DND-41 (cell line): ENCODE results near the gene ROBO4.
A peak's percentile ranks its signal among the peaks of the same experiment; 100 is the strongest.

ENCODE experiments used
- ATAC-seq: fragments of 200-7000 bp; cut with Tn5 transposase; 3 replicates; pipeline ENCODE4 v1.9.1; 2021; ENCODE audit warnings: low read depth; ENCODE audit not compliant: insufficient read depth
- DNase-seq: peaks from one replicate; pipeline ENCODE4 v3.0.0-alpha.2; 2020
- H2AFZ ChIP-seq: 2 replicates; pipeline ENCODE4 v1.6.0; 2012; ENCODE audit warnings: low read depth, low read length
- H3K27ac ChIP-seq: 2 replicates; pipeline ENCODE4 v1.5.1; 2012; ENCODE audit warnings: low read length, inconsistent platforms
- H3K27me3 ChIP-seq: fragments of 200-600 bp; sonication (generic); 2 replicates; pipeline ENCODE4 v1.6.0; 2012; ENCODE audit warnings: low read length, mild to moderate bottlenecking, inconsistent platforms; ENCODE audit not compliant: insufficient read depth, poor library complexity
- H3K36me3 ChIP-seq: 2 replicates; pipeline ENCODE4 v1.5.1; 2012; ENCODE audit warnings: low read length, inconsistent platforms; ENCODE audit not compliant: insufficient read depth
- H3K4me1 ChIP-seq: 2 replicates; pipeline ENCODE4 v1.5.1; 2012; ENCODE audit warnings: mild to moderate bottlenecking, low read length; ENCODE audit not compliant: insufficient read depth
- H3K4me2 ChIP-seq: 2 replicates; pipeline ENCODE4 v1.6.0; 2012; ENCODE audit warnings: mild to moderate bottlenecking, moderate library complexity, low read length, inconsistent platforms; ENCODE audit not compliant: insufficient read depth
- H3K4me3 ChIP-seq, 2 experiments: fragments of 200-600 bp in 1 of 2; shearing (Covaris generic) in 1 of 2; 2 replicates each; pipeline ENCODE4 v1.5.1; 2012 to 2016; ENCODE audit warnings: inconsistent platforms in 2 of 2, low read length in 2 of 2, mild to moderate bottlenecking in 2 of 2, low read depth in 1 of 2, moderate library complexity in 1 of 2
- H3K79me2 ChIP-seq: 2 replicates; pipeline ENCODE4 v1.6.0; 2012; ENCODE audit warnings: low read length, inconsistent platforms; ENCODE audit not compliant: insufficient read depth
- H3K9ac ChIP-seq: 2 replicates; pipeline ENCODE4 v1.6.0; 2012; ENCODE audit warnings: low read depth, mild to moderate bottlenecking, inconsistent platforms, low read length, moderate library complexity
- H3K9me3 ChIP-seq: 2 replicates; pipeline ENCODE4 v1.5.1; 2012; ENCODE audit warnings: low read length, moderate library complexity, mild to moderate bottlenecking, inconsistent platforms; ENCODE audit not compliant: insufficient read depth, severe bottlenecking
- H4K20me1 ChIP-seq: 2 replicates; pipeline ENCODE4 v1.6.0; 2012; ENCODE audit warnings: low read length; ENCODE audit not compliant: insufficient read depth
- EZH2 ChIP-seq: IDR thresholded peaks from 3 replicates; pipeline ENCODE4 v1.6.1; 2012; ENCODE audit warnings: borderline replicate concordance, low read depth, mild to moderate bottlenecking, moderate library complexity, low read length, inconsistent platforms; ENCODE audit not compliant: severe bottlenecking
- TF ChIP-seq, protein P1 (sequence below): IDR thresholded peaks from 2 replicates; pipeline ENCODE4 v1.5.1; 2012; ENCODE audit warnings: borderline replicate concordance, low read length, moderate library complexity, mild to moderate bottlenecking; ENCODE audit not compliant: poor library complexity, severe bottlenecking; ENCODE audit errors: extremely low read depth

Gene ROBO4

DNA sequence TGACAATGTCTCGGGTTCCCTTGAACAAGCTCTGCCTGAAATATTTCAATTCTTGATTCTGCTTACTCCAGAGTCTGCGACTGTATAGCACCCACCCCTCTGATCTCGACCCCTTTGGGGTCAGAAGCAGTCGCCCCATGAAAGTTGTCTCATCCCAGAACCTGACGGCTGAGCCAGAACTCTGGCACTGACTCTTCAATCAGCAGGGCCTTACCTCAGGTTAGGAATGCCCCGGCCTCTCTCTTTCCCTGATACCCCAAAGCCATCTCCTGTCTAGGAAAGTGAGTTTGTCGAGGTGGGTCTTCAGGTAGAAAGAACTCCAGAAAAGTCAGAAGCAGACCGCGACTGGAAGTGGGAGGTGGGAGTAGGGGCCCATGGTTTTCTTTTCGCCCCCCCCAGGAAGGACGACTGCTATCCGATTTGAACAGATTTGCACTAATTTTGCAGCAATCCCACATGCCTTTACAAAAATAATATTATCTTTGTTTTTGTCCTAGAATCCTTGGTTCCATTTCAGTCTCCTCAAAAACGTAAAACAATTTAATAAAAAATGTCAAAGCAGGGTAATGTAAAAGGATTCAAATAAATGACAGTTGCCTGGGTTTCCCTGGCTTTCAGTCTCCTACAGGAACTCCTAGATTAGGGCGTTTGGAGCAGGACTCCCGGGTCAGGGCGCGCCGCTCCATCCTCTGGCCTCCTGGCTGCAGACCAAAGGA, 33.3 kb downstream of the ROBO4 start:
- Histone ChIP-seq H2AFZ (no peak overlapping the region), H3K79me2 (no peaks in the 10 kb centered on the region), H3K27me3 (peaks cover 2% of the 10 kb centered on the region), H3K9ac (no peak overlapping the region), H4K20me1 (no peaks in the 10 kb centered on the region), H3K4me1 (no peaks in the 10 kb centered on the region), H3K4me2 (no peak overlapping the region), H3K36me3 (no peaks in the 10 kb centered on the region), H3K9me3 (no peaks in the 10 kb centered on the region), H3K27ac (no peak overlapping the region), H3K4me3 (no peak overlapping the region)
- ATAC-seq (no peak), DNase-seq (no peak)
- TF ChIP-seq, protein P1, sequence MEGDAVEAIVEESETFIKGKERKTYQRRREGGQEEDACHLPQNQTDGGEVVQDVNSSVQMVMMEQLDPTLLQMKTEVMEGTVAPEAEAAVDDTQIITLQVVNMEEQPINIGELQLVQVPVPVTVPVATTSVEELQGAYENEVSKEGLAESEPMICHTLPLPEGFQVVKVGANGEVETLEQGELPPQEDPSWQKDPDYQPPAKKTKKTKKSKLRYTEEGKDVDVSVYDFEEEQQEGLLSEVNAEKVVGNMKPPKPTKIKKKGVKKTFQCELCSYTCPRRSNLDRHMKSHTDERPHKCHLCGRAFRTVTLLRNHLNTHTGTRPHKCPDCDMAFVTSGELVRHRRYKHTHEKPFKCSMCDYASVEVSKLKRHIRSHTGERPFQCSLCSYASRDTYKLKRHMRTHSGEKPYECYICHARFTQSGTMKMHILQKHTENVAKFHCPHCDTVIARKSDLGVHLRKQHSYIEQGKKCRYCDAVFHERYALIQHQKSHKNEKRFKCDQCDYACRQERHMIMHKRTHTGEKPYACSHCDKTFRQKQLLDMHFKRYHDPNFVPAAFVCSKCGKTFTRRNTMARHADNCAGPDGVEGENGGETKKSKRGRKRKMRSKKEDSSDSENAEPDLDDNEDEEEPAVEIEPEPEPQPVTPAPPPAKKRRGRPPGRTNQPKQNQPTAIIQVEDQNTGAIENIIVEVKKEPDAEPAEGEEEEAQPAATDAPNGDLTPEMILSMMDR = no peak
- TF ChIP-seq EZH2 = no peak

DNA sequence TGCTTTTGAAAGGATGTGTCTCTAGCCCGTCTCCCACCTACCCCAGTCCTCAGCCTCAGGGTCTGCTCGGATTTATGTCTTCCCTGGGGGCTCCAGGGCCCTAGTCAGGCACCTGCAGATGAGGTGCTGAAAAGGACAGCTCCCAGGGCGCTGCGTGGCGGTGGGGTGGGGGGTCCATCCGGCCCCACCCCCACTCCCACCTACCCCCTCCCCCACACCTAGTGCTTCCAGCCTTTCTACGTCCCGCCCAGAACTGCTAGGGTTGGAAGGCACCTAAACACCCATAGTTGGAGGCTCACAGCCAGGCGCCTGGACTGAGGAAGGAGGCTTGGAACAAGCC, 33.9 kb downstream of the ROBO4 start:
- no peak overlapping the region for H2AFZ ChIP-seq
- H3K27me3 ChIP-seq = peaks cover 2% of the 10 kb centered on the region
- no peaks in the 10 kb centered on the region for H3K79me2 ChIP-seq
- no peaks in the 10 kb centered on the region for H3K4me1 ChIP-seq
- H3K27ac ChIP-seq = no peak overlapping the region
- H3K9me3 ChIP-seq = no peaks in the 10 kb centered on the region
- H4K20me1 ChIP-seq = no peaks in the 10 kb centered on the region
- H3K36me3 ChIP-seq = no peaks in the 10 kb centered on the region
- no peak for TF ChIP-seq EZH2
- TF ChIP-seq, protein P1 = no peak
- H3K9ac ChIP-seq = no peak overlapping the region
- peak; percentile 11 for DNase-seq
- no peak overlapping the region for H3K4me2 ChIP-seq
- peak; percentile 33; the same call in 1 of the 3 replicates for ATAC-seq
- H3K4me3 ChIP-seq = no peak overlapping the region

DNA sequence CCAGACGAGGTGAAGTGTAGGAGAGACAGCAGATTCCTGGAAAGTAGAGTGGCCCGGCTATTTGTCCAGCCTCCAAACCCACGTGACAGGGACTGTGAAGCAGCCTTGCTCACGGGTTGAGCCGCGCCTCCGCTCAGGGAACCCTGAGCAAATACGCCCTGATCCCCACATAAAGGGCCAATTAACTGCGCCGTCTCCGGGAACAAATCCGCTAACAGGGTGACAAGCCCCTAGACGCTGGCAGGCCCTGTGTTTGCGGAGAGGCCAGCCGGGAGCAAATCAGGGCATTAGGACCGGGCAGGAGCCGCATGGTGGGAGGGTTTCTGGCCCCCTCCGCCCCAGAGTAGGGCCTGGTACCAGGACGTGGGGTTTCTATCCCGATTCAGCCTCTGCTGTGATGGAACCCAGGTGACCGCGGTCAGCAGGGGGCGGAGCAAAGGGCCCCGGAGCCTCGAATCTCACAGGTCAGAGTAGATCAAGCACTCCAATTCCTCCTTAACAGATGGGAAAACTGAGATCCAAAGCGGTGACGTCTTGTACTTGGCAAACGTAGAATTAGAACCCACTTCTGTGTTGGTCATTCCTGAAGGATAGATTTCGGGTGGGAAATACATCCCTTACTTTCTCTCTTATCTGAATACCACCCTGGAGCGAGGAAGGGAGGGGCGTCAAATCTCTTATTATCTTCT, 34.4 kb downstream of the ROBO4 start:
- no peak overlapping the region for H2AFZ ChIP-seq
- no peak for ATAC-seq
- no peaks in the 10 kb centered on the region for H3K4me1 ChIP-seq
- no peak overlapping the region for H3K9ac ChIP-seq
- DNase-seq = no peak
- TF ChIP-seq, protein P1 = no peak
- no peak for TF ChIP-seq EZH2
- H3K4me3 ChIP-seq = no peak overlapping the region
- no peaks in the 10 kb centered on the region for H3K36me3 ChIP-seq
- H3K27ac ChIP-seq = no peak overlapping the region
- no peaks in the 10 kb centered on the region for H3K79me2 ChIP-seq
- H3K27me3 ChIP-seq = peaks cover 2% of the 10 kb centered on the region
- H3K4me2 ChIP-seq = no peak overlapping the region
- H4K20me1 ChIP-seq = no peaks in the 10 kb centered on the region
- no peaks in the 10 kb centered on the region for H3K9me3 ChIP-seq
